Activated naive CD8-positive, alpha-beta T cell treated with anti-CD3 and anti-CD28 coated beads, Interleukin-2, amount 10 ng/mL, durations not matched to agents 7 days and 5 days (primary cell): ENCODE measurements around the gene CCNF. TPM values are rescaled to one million over a fixed set of nuclear protein-coding genes. Genes with fewer than 3 reads are reported as not detected.
"Not testable (repeated sequence)": the region's sequence is repeated elsewhere in the genome, so short reads cannot be mapped to it uniquely, and the experiment has no call there.

ENCODE experiments used
- ATAC-seq: fragments of 150-1000 bp; cut with Tn5 transposase; one replicate; pipeline ENCODE4 v1.10.0; 2021; ENCODE audit warnings: low read depth, moderate library complexity
- POLR2A ChIA-PET: fragments of 350-600 bp; sonication (Branson Sonifier 250); formaldehyde crosslinking; loops from one replicate; lab custom pipeline; 2021; ENCODE audit warnings: antibody characterized with exemption; lab: Charles Lee
- DNase-seq: peaks from one replicate; pipeline ENCODE4 v3.0.0; 2021
- H3K27ac Mint-ChIP-seq: one replicate; pipeline ENCODE4 v1.8.0; 2022; ENCODE audit warnings: mild to moderate bottlenecking, mixed read lengths
- H3K27me3 Mint-ChIP-seq: one replicate; pipeline ENCODE4 v1.8.0; 2022; ENCODE audit warnings: mild to moderate bottlenecking, moderate library complexity, mixed read lengths
- H3K36me3 Mint-ChIP-seq: one replicate; pipeline ENCODE4 v1.8.0; 2021; ENCODE audit warnings: mild to moderate bottlenecking, mixed read lengths
- H3K4me1 Mint-ChIP-seq: one replicate; pipeline ENCODE4 v1.8.0; 2021; ENCODE audit warnings: mixed read lengths
- H3K4me3 Mint-ChIP-seq: one replicate; pipeline ENCODE4 v1.8.0; 2022; ENCODE audit warnings: mild to moderate bottlenecking, moderate library complexity, mixed read lengths
- H3K9me3 Mint-ChIP-seq: one replicate; pipeline ENCODE4 v1.8.0; 2021; ENCODE audit warnings: mixed read lengths
- total RNA-seq, 2 experiments: library from RNA; stranded (reverse); gene quantifications; one replicate each; pipeline ENCODE4 v1.2.3, GENCODE V29; 2021

CCNF gene
- total RNA-seq, 2 experiments from 2014 or later = 67.7 to 70.5 TPM

DNA sequence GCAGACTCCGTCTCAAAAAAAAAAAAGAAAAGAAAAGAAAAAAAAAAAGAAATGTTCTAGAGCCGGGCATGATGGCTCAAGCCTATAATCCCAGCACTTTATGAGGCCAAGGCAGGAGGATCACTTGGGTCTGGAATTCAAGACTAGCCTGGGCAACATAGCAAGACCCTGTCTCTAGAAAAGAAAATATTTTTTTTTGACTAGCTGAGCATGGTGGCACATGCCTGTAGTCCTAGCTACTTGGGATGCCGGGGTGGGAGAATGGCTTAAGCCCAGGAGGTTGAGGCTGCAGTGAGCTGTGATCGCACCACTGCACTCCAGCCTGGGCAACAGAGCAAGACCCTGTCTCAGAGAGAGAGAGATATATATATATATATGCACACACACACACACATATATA is 6.0 kb downstream of the CCNF start:
- Mint-ChIP-seq H3K36me3 (peaks cover 49% of the 10 kb centered on the region), H3K27ac (peak overlapping the region; percentile 21), H3K4me1 (peaks cover 27% of the 10 kb centered on the region)
- POLR2A ChIA-PET = interaction anchor here (0.7 to 0.8 kb wide), 2 partner anchors 15 to 20 kb away, joined by 3 read pairs; no protein-coding TSS in a partner anchor
- DNase-seq, H3K27me3 Mint-ChIP-seq, H3K9me3 Mint-ChIP-seq, ATAC-seq, H3K4me3 Mint-ChIP-seq: not testable (repeated sequence)

DNA sequence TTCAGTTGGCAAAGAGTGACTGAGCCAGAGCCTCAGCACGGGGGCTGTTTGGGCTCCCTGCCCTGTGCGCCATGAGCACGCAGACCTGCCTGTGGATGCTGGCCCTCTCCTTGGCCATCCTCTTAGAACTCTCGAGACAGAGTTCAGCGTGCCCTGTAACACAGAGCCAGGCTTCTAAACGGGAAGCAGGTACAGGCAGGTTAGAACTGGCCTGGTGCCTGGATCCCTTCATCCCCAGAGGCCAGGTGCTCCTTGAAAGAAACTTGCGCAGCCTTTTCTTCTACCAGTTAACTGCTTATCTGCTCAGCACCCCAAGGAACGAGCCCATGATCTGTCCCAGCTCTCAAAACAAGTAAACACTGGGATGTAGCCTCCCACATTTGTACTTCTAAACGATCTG is 6.9 kb downstream of the CCNF start:
- Mint-ChIP-seq H3K4me1 (peaks cover 21% of the 10 kb centered on the region), H3K36me3 (peaks cover 44% of the 10 kb centered on the region), H3K27me3 (no peaks in the 10 kb centered on the region), H3K9me3 (no peaks in the 10 kb centered on the region), H3K27ac (no peak overlapping the region), H3K4me3 (no peak overlapping the region)
- POLR2A ChIA-PET = interaction anchor here (0.7 kb wide), 1 partner anchor 14 kb away, joined by 3 read pairs; no protein-coding TSS in a partner anchor
- DNase-seq (no peak), ATAC-seq (no peak)

DNA sequence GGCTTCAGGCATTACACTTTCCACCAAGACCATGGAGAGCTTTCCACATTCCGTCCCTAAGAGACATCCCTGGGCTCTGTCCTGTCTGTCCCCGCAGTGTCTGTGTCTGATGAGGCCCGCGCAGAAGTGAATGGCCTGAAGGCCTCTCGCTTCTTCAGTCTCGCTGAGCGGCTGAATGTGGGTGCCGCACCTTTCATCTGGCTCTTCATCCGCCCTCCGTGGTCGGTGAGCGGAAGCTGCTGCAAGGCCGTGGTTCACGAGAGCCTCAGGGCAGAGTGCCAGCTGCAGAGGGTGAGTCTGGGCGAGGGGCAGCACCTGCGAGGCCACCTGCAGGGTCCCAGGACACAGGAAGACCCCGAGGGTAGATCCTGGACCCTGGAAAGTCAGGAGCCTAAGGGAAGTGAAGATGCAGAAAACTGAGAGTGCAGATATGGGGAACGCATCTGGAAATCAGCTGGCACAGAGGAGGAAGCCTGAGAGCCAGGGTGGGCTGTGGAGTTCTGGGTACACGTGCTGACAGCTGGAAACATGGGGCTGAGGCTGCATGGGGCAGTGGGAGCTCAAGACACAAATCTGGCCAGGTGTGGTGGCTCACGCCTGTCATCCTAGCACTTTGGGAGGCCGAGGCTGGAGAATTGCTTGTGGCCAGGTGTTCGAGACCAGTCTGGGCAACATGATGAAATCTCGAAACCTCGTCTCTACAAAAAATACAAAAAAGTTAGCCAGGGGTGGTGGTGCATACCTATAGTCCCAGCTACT is 8.0 kb downstream of the CCNF start:
- ATAC-seq = no peak
- no peak overlapping the region for H3K4me3 Mint-ChIP-seq
- peaks cover 46% of the 10 kb centered on the region for H3K36me3 Mint-ChIP-seq
- H3K27me3 Mint-ChIP-seq = no peaks in the 10 kb centered on the region
- peaks cover 21% of the 10 kb centered on the region for H3K4me1 Mint-ChIP-seq
- POLR2A ChIA-PET = interaction anchor here (1.3 kb wide), 1 partner anchor 9 kb away, joined by 5 read pairs; no protein-coding TSS in a partner anchor
- H3K27ac Mint-ChIP-seq = no peak overlapping the region
- no peaks in the 10 kb centered on the region for H3K9me3 Mint-ChIP-seq
- no peak for DNase-seq

DNA sequence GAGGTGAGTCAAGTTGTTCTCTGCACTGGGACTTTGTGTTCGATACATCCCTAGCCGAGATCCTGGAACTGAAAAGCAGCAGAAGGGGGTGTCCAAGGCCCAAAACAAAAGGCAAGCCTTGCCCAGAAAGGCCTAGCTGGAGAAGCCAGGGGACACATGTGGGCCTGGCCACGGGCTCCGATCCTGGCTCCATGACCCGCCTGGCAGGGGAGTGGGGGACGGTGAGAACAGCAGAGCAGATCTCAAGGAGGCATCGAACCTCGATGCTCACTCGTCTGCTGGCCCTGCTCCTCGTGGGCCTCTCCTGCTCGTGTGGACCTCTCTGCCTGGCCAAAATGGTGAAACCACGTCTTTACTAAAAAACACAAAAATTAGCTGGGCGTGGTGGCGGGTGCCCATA is 8.9 kb downstream of the CCNF start:
- Mint-ChIP-seq H3K27ac (no peak overlapping the region), H3K9me3 (no peaks in the 10 kb centered on the region), H3K36me3 (peaks cover 41% of the 10 kb centered on the region), H3K4me1 (peaks cover 19% of the 10 kb centered on the region), H3K4me3 (no peak overlapping the region), H3K27me3 (no peaks in the 10 kb centered on the region)
- DNase-seq (no peak), ATAC-seq (no peak)
- POLR2A ChIA-PET = interaction anchor here (0.7 to 4.4 kb wide), 4 partner anchors 8 to 527 kb away, joined by 3 to 21 read pairs (median 6); partner anchors contain the start of gene CCNF

DNA sequence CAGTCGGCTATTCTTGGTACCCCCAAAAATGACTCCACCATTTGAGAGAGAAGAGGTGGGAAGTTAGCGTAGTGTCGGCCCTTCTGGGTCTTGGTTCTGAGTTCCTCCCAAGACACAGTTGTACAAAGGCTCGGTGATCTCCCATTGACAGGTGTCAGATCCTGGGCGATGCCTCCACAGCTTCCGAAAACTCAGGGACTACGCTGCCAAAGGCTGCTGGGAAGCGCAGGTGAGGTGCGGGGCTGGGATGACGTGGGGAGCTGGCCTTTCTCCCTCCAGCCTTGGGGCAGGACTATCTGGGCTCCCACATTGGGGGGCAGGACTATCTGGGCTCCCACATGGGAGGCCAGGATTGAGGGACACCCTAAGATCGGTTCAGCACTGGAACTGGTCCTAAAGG is 10.4 kb downstream of the CCNF start:
- POLR2A ChIA-PET = interaction anchor here (0.5 to 4.4 kb wide), 4 partner anchors 9 to 583 kb away, joined by 3 to 21 read pairs (median 11); partner anchors contain the start of genes CCNF and TEDC2
- ATAC-seq = no peak
- Mint-ChIP-seq H3K4me1 (peaks cover 16% of the 10 kb centered on the region), H3K27ac (peak overlapping the region; percentile 64), H3K9me3 (no peaks in the 10 kb centered on the region), H3K27me3 (no peaks in the 10 kb centered on the region), H3K4me3 (peak overlapping the region; percentile 21), H3K36me3 (peaks cover 40% of the 10 kb centered on the region)
- DNase-seq = no peak

DNA sequence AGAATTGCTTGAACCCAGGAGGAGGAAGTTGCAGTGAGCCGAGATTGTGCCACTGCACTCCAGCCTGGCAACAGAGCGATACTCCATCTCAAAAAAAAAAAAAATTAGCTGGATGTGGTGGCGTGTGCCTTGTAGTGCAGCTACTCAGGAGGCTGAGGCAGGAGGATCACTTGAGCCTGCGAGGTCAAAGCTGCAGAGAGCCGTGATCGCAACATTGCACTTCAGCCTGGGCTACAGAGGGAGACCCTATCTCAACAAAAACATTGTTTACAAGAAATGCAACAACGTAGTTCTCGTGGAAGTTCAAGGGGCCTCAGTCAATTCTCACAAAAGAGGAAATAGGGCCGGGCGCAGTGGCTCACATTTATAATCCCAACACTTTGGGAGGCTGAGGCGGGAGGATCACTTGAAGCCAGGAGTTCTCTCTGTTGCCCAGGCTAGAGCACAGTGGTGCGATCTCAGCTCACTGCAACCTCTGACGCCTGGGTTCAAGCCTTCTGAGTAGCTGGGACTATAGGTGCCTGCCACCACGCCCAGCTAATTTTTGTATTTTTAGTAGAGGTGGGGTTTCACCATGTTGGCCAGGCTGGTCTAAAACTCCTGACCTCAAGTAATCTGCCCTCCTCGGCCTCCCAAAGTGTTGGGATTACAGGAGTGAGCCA is 12.0 kb downstream of the CCNF start:
- Mint-ChIP-seq H3K36me3 (peaks cover 35% of the 10 kb centered on the region), H3K4me1 (peaks cover 16% of the 10 kb centered on the region)
- H3K9me3 Mint-ChIP-seq, H3K27me3 Mint-ChIP-seq, H3K4me3 Mint-ChIP-seq, DNase-seq, H3K27ac Mint-ChIP-seq: not testable (repeated sequence)
- POLR2A ChIA-PET = interaction anchor here (1.1 to 4.4 kb wide), 4 partner anchors 9 to 34 kb away, joined by 3 to 21 read pairs (median 9); partner anchors contain the start of genes CCNF, TBC1D24 and TEDC2
- ATAC-seq = peak; percentile 46

DNA sequence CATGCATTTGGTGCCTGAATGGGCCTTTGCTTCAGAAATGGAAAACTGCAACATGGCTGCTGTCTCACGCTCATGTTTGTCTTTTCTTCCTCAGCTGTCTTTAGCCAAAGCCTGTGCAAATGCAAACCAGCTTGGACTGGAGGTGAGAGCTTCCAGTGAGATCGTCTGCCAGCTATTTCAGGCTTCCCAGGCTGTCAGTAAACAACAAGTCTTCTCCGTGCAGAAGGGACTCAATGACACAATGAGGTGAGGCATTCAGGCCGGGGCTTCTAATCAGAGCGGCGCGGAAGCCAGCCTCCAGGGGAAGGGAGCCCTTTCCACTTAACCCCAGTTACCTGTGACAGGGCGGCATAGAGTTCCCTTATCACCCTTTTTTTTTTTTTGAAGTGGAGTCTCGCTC is 14.3 kb downstream of the CCNF start:
- Mint-ChIP-seq H3K36me3 (peaks cover 23% of the 10 kb centered on the region), H3K4me3 (no peak overlapping the region), H3K4me1 (peaks cover 16% of the 10 kb centered on the region), H3K9me3 (no peaks in the 10 kb centered on the region), H3K27me3 (no peaks in the 10 kb centered on the region), H3K27ac (no peak overlapping the region)
- ATAC-seq = no peak
- DNase-seq = no peak
- POLR2A ChIA-PET = interaction anchor here (1.0 kb wide), 1 partner anchor 14 kb away, joined by 4 read pairs; the partner anchor contains the start of gene CCNF

DNA sequence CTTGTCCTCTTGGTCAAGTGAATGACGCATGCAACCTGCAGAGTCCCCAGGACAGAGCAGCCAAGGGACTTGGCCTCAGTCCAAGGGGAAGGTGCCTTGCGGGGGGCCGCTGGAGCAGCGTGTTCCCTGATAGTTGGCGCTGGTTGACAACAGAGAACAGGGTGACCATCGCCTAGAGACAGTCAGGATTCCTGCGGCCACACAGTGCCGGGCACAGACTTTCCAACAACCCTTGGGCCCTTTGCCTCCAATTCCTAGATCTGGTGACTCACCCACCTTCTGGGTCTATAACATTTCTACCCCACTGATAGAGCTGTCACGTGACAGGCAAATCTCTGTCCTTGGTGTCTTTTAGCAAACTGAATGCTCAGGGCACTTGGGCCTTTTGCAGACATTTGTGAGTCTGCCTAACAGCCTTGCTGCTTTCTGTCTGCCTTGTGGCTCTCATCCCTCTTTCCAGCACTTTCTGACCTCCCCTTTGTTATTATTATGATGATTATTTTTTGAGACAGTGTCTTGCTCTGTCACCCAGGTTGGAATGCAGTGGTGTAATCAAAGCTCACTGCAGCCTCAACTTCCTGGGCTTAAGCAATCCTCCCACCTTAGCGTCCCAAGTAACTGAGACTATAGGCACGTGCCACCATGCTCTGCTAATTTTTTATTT is 18.8 kb downstream of the CCNF start:
- Mint-ChIP-seq H3K27ac (no peak overlapping the region), H3K4me1 (peaks cover 2% of the 10 kb centered on the region), H3K4me3 (no peak overlapping the region), H3K9me3 (no peaks in the 10 kb centered on the region), H3K36me3 (peaks cover 25% of the 10 kb centered on the region), H3K27me3 (no peaks in the 10 kb centered on the region)
- POLR2A ChIA-PET = interaction anchor here (1.5 kb wide), 1 partner anchor 12 kb away, joined by 4 read pairs; the partner anchor contains the start of gene TEDC2
- ATAC-seq (no peak), DNase-seq (no peak)

DNA sequence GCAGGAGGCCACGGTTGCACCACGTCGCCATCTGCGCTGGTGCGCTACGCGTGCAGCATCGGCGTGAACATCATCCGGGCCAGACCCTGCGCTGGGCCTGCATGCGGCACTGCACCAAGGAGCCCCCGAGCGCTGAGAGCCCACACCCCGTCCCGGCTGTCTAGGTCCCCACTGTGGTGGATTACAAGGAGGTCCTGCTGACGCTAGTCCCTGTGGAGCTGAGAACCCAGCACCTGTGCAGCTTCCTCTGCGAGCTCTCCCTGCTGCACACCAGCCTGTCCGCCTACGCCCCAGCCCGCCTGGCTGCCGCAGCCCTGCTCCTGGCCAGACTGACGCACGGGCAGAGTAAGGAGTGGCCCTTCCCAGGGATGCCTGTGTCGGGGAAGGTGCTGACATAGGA is 19.9 kb downstream of the CCNF start:
- no peak for DNase-seq
- Mint-ChIP-seq H3K4me1 (no peaks in the 10 kb centered on the region), H3K27me3 (no peaks in the 10 kb centered on the region), H3K36me3 (peaks cover 21% of the 10 kb centered on the region), H3K4me3 (no peak overlapping the region), H3K9me3 (no peaks in the 10 kb centered on the region), H3K27ac (no peak overlapping the region)
- POLR2A ChIA-PET = interaction anchor here (1.9 kb wide), 1 partner anchor 19 kb away, joined by 9 read pairs; the partner anchor contains the start of gene CCNF
- ATAC-seq = no peak

DNA sequence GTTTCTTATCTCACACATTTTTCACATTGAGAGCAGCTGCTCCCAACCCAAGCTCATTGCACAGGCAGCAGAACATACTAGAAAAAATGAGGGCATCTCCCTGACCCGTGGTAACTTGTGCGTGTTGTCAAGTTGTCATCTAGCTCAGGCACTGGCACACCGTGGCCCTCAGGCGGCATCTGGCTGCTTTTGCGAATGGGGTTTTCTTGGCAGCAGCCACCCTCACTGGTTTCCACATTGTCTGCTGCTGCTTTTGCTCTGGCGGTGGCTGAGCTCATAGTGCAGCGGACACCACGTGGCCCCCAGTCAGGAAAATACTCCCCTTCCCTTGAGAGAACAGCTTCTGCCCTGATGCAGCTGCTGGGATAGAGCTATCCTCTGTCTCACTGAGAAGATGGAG is 21.3 kb downstream of the CCNF start:
- POLR2A ChIA-PET = interaction anchor here (0.9 to 1.9 kb wide), 3 partner anchors 9 to 21 kb away, joined by 3 to 9 read pairs (median 4); partner anchors contain the start of gene CCNF
- Mint-ChIP-seq H3K4me3 (no peak overlapping the region), H3K36me3 (peaks cover 23% of the 10 kb centered on the region), H3K9me3 (no peaks in the 10 kb centered on the region), H3K27me3 (no peaks in the 10 kb centered on the region), H3K27ac (no peak overlapping the region), H3K4me1 (no peaks in the 10 kb centered on the region)
- ATAC-seq = no peak
- no peak for DNase-seq

DNA sequence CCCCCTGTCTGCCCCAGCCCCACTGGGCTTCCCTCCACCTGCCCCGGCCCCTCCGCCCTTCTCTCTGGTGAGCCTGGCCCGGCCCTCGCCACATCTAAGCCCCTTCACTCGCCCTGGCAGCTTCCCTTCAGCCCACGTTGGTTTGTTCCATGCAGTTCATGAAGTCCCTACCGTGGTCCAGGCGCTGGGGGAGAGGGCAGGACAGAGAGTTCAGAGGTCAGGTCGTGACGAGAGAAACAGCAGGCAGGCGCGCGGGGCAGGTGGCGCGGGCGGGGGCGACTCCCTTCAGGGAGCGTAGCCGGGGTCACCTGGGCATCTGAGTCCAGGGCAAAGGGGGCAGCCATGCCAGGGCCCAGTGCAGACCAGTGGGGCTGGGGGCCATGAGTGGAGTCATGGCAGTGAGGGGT is 21.7 kb downstream of the CCNF start:
- POLR2A ChIA-PET = interaction anchor here (0.5 to 1.2 kb wide), 3 partner anchors 10 to 563 kb away, joined by 3 to 4 read pairs (median 3); no protein-coding TSS in a partner anchor
- Mint-ChIP-seq H3K36me3 (peaks cover 23% of the 10 kb centered on the region), H3K4me1 (no peaks in the 10 kb centered on the region), H3K27ac (no peak overlapping the region), H3K9me3 (no peaks in the 10 kb centered on the region), H3K4me3 (no peak overlapping the region), H3K27me3 (no peaks in the 10 kb centered on the region)
- DNase-seq (no peak), ATAC-seq (no peak)

DNA sequence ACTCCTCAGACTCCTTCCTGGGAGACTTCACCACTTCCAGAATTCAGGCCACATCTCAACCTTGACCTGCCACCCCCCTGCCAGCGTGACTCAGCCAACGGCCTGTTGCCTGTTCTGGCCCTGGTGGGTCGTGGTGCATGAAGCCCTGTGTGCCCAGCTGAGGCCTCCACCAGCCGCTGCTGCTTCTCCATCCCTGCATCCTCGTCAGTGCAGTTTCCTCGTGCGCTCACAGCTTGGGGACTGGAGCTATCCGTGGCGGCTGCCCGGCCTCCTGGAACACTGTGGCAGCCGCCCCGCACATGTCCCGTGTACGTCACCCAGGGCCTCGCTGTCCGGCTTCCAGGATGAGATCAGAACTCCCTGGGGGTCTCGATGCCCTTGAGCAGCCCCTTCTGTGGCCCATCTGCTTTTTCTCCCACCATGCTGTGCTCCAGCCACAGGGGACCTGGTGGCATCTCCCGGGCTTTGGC is 22.6 kb downstream of the CCNF start:
- DNase-seq (no peak), ATAC-seq (no peak)
- POLR2A ChIA-PET = no interaction called here
- H3K36me3 Mint-ChIP-seq = peaks cover 23% of the 10 kb centered on the region
- no peaks in the 10 kb centered on the region for H3K9me3 Mint-ChIP-seq
- no peaks in the 10 kb centered on the region for H3K4me1 Mint-ChIP-seq
- H3K27ac Mint-ChIP-seq = no peak overlapping the region
- no peaks in the 10 kb centered on the region for H3K27me3 Mint-ChIP-seq
- no peak overlapping the region for H3K4me3 Mint-ChIP-seq

DNA sequence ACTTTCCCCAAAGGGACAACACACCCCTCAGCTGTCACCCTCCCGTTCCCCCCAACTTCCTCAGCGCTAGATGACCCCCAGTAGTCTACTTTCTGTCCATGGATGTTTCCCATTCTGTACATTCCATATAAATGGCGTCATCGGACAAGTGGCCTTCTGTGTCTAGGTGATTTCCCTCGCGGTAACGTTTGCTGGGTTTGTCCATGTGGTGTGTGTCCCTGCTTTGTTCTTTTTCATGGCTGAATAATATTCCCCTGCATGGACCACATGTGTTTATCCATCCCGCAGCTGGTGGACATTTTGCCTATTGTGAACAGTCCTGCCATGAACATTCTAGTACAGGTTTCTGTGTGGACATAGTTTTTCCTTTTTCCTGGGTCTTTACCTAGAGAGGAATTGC is 23.4 kb downstream of the CCNF start:
- POLR2A ChIA-PET = no interaction called here
- peaks cover under 1% of the 10 kb centered on the region for H3K4me1 Mint-ChIP-seq
- H3K27ac Mint-ChIP-seq = no peak overlapping the region
- ATAC-seq (no peak), DNase-seq (no peak)
- H3K27me3 Mint-ChIP-seq = no peaks in the 10 kb centered on the region
- no peak overlapping the region for H3K4me3 Mint-ChIP-seq
- H3K36me3 Mint-ChIP-seq = peaks cover 24% of the 10 kb centered on the region
- H3K9me3 Mint-ChIP-seq = no peaks in the 10 kb centered on the region
